Measurements from ENCODE around the gene CASP3.

DNA sequence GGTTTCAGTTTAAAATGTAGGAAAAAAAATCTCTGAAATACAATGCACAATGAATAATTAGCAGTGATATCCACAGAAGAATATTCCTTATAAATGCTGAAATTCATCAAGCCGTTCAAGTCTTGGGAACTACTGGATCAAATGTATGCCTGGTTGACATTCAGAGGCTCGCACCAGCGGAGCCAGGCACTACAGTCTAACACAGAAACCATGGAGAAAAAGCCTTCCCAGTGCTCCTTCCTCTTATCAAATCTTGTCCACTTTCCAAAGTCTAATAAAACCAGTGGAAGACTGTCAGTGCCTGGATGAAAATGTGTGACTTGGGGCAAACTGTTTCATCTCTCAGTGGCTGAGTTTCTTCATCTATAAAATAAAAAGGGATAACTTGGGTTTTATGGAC, 48.7 kb upstream of the CASP3 start:
- TF ChIP-seq, protein P1, sequence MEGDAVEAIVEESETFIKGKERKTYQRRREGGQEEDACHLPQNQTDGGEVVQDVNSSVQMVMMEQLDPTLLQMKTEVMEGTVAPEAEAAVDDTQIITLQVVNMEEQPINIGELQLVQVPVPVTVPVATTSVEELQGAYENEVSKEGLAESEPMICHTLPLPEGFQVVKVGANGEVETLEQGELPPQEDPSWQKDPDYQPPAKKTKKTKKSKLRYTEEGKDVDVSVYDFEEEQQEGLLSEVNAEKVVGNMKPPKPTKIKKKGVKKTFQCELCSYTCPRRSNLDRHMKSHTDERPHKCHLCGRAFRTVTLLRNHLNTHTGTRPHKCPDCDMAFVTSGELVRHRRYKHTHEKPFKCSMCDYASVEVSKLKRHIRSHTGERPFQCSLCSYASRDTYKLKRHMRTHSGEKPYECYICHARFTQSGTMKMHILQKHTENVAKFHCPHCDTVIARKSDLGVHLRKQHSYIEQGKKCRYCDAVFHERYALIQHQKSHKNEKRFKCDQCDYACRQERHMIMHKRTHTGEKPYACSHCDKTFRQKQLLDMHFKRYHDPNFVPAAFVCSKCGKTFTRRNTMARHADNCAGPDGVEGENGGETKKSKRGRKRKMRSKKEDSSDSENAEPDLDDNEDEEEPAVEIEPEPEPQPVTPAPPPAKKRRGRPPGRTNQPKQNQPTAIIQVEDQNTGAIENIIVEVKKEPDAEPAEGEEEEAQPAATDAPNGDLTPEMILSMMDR (IDR thresholded peaks at IDR 0.05; ENCODE audit: poor library complexity): no peak
- no peak for TF ChIP-seq EZH2 (IDR thresholded peaks at IDR 0.05; ENCODE audit: borderline replicate concordance)

All from hepatocyte (in vitro differentiated cells).